Endothelial cell of umbilical vein (primary cell): ENCODE results near the gene TYRP1. TPM values are rescaled to one million over a fixed set of nuclear protein-coding genes. Genes with fewer than 3 reads are reported as not detected.

Experiments
- BruUV-seq: library from RNA; stranded (reverse); fragments of 400-500 nt; replicated peaks from 2 replicates; lab custom pipeline; 2021; lab: Mats Ljungman, UMichigan
- CTCF ChIA-PET: fragments of 300-600, 350-600 bp; sonication (Branson Sonifier 250); formaldehyde crosslinking; loops from one replicate; lab custom pipeline; 2021; ENCODE audit warnings: antibody characterized with exemption, inconsistent platforms; lab: Charles Lee
- POLR2A ChIA-PET: fragments of 300-600, 350-600 bp; sonication (Branson Sonifier 250); formaldehyde crosslinking; loops from one replicate; lab custom pipeline; 2021; ENCODE audit warnings: antibody characterized with exemption, inconsistent platforms; lab: Charles Lee
- DNase-seq: peaks from one replicate; pipeline ENCODE4 v3.0.0-alpha.2; 2011; ENCODE audit warnings: low read depth, low spot score
- FAIRE-seq: peaks from 2 replicates; lab custom pipeline; 2011; peaks lifted over from hg19 to GRCh38; lab: Jason Lieb, UNC
- H2AFZ ChIP-seq: 2 replicates; pipeline ENCODE4 v1.6.0; 2012; ENCODE audit warnings: low read depth, low read length, control low read depth, inconsistent platforms
- H3K27ac ChIP-seq: 2 replicates; pipeline ENCODE4 v1.5.1; 2011; ENCODE audit warnings: low read depth, mild to moderate bottlenecking, control low read depth, low read length, moderate library complexity; ENCODE audit not compliant: insufficient read depth
- H3K27me3 ChIP-seq, 2 experiments: 2 replicates each; pipeline versions ENCODE4 v1.6.0 to v1.6.1; 2011; ENCODE audit warnings: low read length in 2 of 2, mixed read lengths in 1 of 2; ENCODE audit not compliant: control insufficient read depth in 2 of 2, insufficient read depth in 2 of 2
- H3K36me3 ChIP-seq, 2 experiments: 2 replicates in 1 of 2; 3 replicates in 1 of 2; pipeline ENCODE4 v1.5.1; 2011; ENCODE audit warnings: low read length in 2 of 2, mild to moderate bottlenecking in 1 of 2, moderate library complexity in 1 of 2; ENCODE audit not compliant: control insufficient read depth in 2 of 2, insufficient read depth in 2 of 2; ENCODE audit errors: extremely low read depth in 1 of 2
- H3K4me1 ChIP-seq: 3 replicates; pipeline ENCODE4 v1.5.1; 2011; ENCODE audit warnings: mild to moderate bottlenecking, low read length; ENCODE audit not compliant: control insufficient read depth, insufficient read depth; ENCODE audit errors: extremely low read depth
- H3K4me2 ChIP-seq: 2 replicates; pipeline ENCODE4 v1.6.1; 2011; ENCODE audit warnings: low read length, control low read depth, mixed read lengths; ENCODE audit not compliant: insufficient read depth
- H3K4me3 ChIP-seq, 3 experiments: fragments of 200-600 bp in 1 of 3; sonication (generic), shearing (Covaris generic) in 1 of 3; replicated peaks in 1 of 3; 2 replicates each; pipeline ENCODE4 v1.5.1; 2011 to 2016; ENCODE audit warnings: control low read depth in 3 of 3, low read length in 3 of 3, mild to moderate bottlenecking in 2 of 3, inconsistent platforms in 1 of 3, low read depth in 1 of 3, moderate library complexity in 1 of 3; ENCODE audit not compliant: insufficient read depth in 1 of 3
- H3K79me2 ChIP-seq: 2 replicates; pipeline ENCODE4 v1.6.0; 2012; ENCODE audit warnings: low read length, inconsistent platforms; ENCODE audit not compliant: control insufficient read depth, insufficient read depth
- H3K9ac ChIP-seq: replicated peaks from 2 replicates; pipeline ENCODE3; 2011; ENCODE audit warnings: low read length, control low read depth; ENCODE audit not compliant: insufficient read depth; ENCODE audit errors: extremely low read depth
- H3K9me1 ChIP-seq: replicated peaks from 3 replicates; pipeline ENCODE4 v1.6.0; 2011; ENCODE audit warnings: mild to moderate bottlenecking, low read length; ENCODE audit not compliant: control insufficient read depth, insufficient read depth; ENCODE audit errors: extremely low read depth
- H3K9me3 ChIP-seq: replicated peaks from 2 replicates; pipeline ENCODE4 v1.5.1; 2012; ENCODE audit warnings: low read length, inconsistent platforms; ENCODE audit not compliant: control insufficient read depth, insufficient read depth
- H4K20me1 ChIP-seq: replicated peaks from 2 replicates; pipeline ENCODE3; 2011; ENCODE audit warnings: mild to moderate bottlenecking, low read length; ENCODE audit not compliant: control insufficient read depth, insufficient read depth; ENCODE audit errors: extremely low read depth
- EZH2 ChIP-seq: IDR thresholded peaks from 2 replicates; pipeline ENCODE4 v1.6.1; 2012; ENCODE audit warnings: borderline replicate concordance, low read depth, mild to moderate bottlenecking, moderate library complexity, low read length, inconsistent platforms; ENCODE audit not compliant: severe bottlenecking
- FOS ChIP-seq: IDR thresholded peaks from 2 replicates; pipeline ENCODE4 v1.6.1; 2011; ENCODE audit warnings: mild to moderate bottlenecking, low read length, moderate library complexity, borderline replicate concordance; ENCODE audit not compliant: insufficient read depth
- GATA2 ChIP-seq: IDR thresholded peaks from 2 replicates; pipeline ENCODE4 v1.7.0; 2011; ENCODE audit warnings: low read depth, mild to moderate bottlenecking, moderate library complexity, mixed read lengths, low read length; ENCODE audit not compliant: insufficient read length, insufficient read depth
- JUN ChIP-seq: IDR thresholded peaks from 2 replicates; pipeline ENCODE4 v1.6.1; 2011; ENCODE audit warnings: borderline replicate concordance, low read depth; ENCODE audit not compliant: insufficient read length, insufficient read depth
- MYC ChIP-seq: IDR thresholded peaks from one replicate; pipeline ENCODE4 v1.6.1; 2011; ENCODE audit warnings: mild to moderate bottlenecking, low read depth, low read length
- POLR2A ChIP-seq: IDR thresholded peaks from 2 replicates; pipeline ENCODE4 v1.6.1; 2012; ENCODE audit warnings: low read depth, mild to moderate bottlenecking, control low read depth, low read length
- POLR2AphosphoS5 ChIP-seq: IDR thresholded peaks from 2 replicates; pipeline ENCODE4 v1.6.1; 2012; ENCODE audit warnings: low read depth, mild to moderate bottlenecking, control low read depth, low read length, moderate library complexity; ENCODE audit not compliant: insufficient read depth
- dilution Hi-C: fragments of 300-500 bp; cut with MboI; formaldehyde crosslinking; loops from one replicate; pipeline ENCODE4 v1.15.0; 2019; ENCODE audit warnings: low sequenced_read_pairs; ENCODE audit not compliant: extremely low pct_ligation_motif_present
- intact Hi-C: fragments of 100-400 bp; cut with micrococcal nuclease; formaldehyde crosslinking; loops from one replicate; pipeline ENCODE4 v1.10.0; 2022
- polyA plus RNA-seq, 4 experiments: library from polyadenylated mRNA; depleted of rRNA in 3 of 4; stranded (reverse) in 3 of 4; unstranded in 1 of 4; fragments of >200 nt; gene quantifications; 2 replicates each; pipeline versions ENCODE4 v1.2.1 to v1.2.3, GENCODE V29; 2011 to 2012; ENCODE audit warnings: missing spikeins in 1 of 4
- total RNA-seq: library from RNA; stranded (reverse); gene quantifications from 2 replicates; pipeline ENCODE4 v1.2.3, GENCODE V29; 2021
- TF ChIP-seq, protein P1 (sequence below): IDR thresholded peaks from 2 replicates; pipeline ENCODE4 v1.6.1; 2011; ENCODE audit not compliant: insufficient read depth, insufficient read length
- TF ChIP-seq, protein P2 (sequence below), 2 donors: IDR thresholded peaks; 1 replicate in 1 of 2; 2 replicates in 1 of 2; pipeline ENCODE4 v1.5.1; 2011; ENCODE audit warnings: low read length in 2 of 2, mild to moderate bottlenecking in 2 of 2, moderate library complexity in 2 of 2, control low read depth in 1 of 2, inconsistent platforms in 1 of 2, low read depth in 1 of 2; ENCODE audit not compliant: insufficient read depth in 1 of 2; ENCODE audit errors: extremely low read depth in 1 of 2

The TYRP1 gene
- total and polyA plus RNA-seq, 2 donors (not counting 3 experiments of a cell fraction or from before 2014, with no cell fraction given): 0.63 TPM; not detected in 1

DNA sequence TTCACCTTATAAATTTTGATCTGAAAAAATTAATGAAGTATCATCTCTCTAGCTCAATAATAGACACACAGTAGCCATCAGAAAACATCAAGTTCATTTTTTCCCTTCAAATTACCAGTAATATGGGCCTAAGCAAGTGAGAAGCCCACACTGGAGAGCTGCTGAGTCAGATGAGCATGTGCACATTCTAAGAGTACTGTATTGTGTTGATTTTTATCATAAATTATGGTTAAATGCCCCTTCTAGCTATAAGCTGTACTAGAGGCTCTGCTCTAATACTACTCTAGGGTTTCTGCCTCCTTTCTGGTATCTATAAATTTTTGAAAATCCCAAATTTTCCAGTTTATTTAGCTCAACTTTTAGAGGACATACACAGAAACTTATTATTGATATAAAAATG is 42.1 kb upstream of the TYRP1 start:
- no TSS peak for BruUV-seq
- no peaks in the 10 kb centered on the region for H3K4me1 ChIP-seq
- DNase-seq: no peak
- H2AFZ ChIP-seq: no peak overlapping the region
- H3K4me2 ChIP-seq: no peak overlapping the region
- no peak for FAIRE-seq
- H3K9me1 ChIP-seq: no peaks in the 10 kb centered on the region
- H3K36me3 ChIP-seq: no peaks in the 10 kb centered on the region
- CTCF ChIA-PET: interaction anchor here (0.9 kb wide), 1 partner anchor 11 kb away, joined by 3 read pairs; no protein-coding TSS in a partner anchor
- H3K79me2 ChIP-seq: no peaks in the 10 kb centered on the region
- TF ChIP-seq, protein P1, sequence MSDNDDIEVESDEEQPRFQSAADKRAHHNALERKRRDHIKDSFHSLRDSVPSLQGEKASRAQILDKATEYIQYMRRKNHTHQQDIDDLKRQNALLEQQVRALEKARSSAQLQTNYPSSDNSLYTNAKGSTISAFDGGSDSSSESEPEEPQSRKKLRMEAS: no peak
- TF ChIP-seq GATA2 (no peak), MYC (no peak), EZH2 (no peak), POLR2A (no peak), FOS (no peak), POLR2AphosphoS5 (no peak), JUN (no peak)
- TF ChIP-seq, protein P2, sequence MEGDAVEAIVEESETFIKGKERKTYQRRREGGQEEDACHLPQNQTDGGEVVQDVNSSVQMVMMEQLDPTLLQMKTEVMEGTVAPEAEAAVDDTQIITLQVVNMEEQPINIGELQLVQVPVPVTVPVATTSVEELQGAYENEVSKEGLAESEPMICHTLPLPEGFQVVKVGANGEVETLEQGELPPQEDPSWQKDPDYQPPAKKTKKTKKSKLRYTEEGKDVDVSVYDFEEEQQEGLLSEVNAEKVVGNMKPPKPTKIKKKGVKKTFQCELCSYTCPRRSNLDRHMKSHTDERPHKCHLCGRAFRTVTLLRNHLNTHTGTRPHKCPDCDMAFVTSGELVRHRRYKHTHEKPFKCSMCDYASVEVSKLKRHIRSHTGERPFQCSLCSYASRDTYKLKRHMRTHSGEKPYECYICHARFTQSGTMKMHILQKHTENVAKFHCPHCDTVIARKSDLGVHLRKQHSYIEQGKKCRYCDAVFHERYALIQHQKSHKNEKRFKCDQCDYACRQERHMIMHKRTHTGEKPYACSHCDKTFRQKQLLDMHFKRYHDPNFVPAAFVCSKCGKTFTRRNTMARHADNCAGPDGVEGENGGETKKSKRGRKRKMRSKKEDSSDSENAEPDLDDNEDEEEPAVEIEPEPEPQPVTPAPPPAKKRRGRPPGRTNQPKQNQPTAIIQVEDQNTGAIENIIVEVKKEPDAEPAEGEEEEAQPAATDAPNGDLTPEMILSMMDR (IDR thresholded peaks at IDR 0.05; ENCODE audit: extremely low read depth in 1 of 2, insufficient read depth in 1 of 2, low read depth in 1 of 2, low read length in 2 of 2): no peak
- no peaks in the 10 kb centered on the region for H4K20me1 ChIP-seq
- intact Hi-C loops (no loop called here), dilution Hi-C loops (no loop called here)
- H3K27ac ChIP-seq: no peak overlapping the region
- POLR2A ChIA-PET: no interaction called here
- H3K9me3 ChIP-seq: no peaks in the 10 kb centered on the region
- no peaks in the 10 kb centered on the region for H3K27me3 ChIP-seq
- H3K4me3 ChIP-seq: no peak overlapping the region
- no peak overlapping the region for H3K9ac ChIP-seq
